Gastrocnemius medialis (tissue), 4 donors: ENCODE data around the gene SGSM2.

Experiments used
- POLR2A ChIP-seq, 2 donors: fragments of 450-650 bp; IDR thresholded peaks; one replicate each; pipeline ENCODE4 v1.6.1; 2017; ENCODE audit warnings: antibody characterized with exemption in 2 of 2, mild to moderate bottlenecking in 2 of 2, moderate library complexity in 2 of 2
- TF ChIP-seq, protein P1 (sequence below), 5 experiments: fragments of 450-650 bp in 3 of 5; fragments of 200-600 bp in 2 of 5; sonication (generic) in 2 of 5; IDR thresholded peaks in 4 of 5; conservative IDR thresholded peaks in 1 of 5; 1 replicate in 4 of 5; 2 replicates in 1 of 5; pipeline ENCODE4 v1.5.1; 2016 to 2019; ENCODE audit warnings: antibody characterized with exemption in 5 of 5, mild to moderate bottlenecking in 3 of 5, moderate library complexity in 3 of 5

DNA sequence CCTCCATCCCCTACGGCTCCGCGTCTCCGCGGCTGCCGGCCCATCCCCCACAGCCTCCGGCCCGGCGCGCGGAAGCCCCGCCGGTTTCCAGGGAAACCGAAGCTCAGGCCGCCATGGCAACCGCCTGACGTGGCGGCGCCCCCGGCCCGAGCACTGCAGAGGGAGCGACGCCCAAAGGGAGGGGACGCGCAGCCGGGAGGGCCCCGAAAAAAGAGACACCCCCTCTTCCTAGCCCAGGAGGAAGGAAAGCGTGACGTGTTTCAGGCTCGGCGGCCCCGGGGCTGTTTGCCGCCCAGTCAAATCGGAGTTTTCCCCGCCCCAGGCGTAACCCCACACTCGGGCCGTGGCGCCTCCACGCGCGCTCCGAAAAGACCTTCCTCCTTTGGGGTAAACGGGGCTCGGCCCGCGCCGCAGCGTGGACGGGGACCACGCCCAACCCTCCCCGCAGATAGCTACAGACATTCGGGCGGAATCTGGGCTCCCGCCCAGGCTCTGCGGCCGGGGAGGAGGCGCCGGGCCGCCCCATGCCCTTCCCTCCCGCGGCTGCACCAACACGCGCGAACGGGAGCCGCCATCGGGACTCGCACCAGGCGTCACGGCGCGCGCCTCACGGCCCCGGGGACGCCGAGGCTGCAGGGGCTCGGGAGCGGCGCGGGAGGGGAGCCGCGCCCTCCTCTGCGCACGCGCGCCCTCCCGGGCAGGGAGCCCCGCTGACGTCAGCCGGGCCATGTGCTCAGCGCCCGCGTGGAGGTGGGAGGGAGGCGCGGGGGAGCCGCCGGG, 56.1 kb downstream of the SGSM2 start:
- TF ChIP-seq, protein P1, sequence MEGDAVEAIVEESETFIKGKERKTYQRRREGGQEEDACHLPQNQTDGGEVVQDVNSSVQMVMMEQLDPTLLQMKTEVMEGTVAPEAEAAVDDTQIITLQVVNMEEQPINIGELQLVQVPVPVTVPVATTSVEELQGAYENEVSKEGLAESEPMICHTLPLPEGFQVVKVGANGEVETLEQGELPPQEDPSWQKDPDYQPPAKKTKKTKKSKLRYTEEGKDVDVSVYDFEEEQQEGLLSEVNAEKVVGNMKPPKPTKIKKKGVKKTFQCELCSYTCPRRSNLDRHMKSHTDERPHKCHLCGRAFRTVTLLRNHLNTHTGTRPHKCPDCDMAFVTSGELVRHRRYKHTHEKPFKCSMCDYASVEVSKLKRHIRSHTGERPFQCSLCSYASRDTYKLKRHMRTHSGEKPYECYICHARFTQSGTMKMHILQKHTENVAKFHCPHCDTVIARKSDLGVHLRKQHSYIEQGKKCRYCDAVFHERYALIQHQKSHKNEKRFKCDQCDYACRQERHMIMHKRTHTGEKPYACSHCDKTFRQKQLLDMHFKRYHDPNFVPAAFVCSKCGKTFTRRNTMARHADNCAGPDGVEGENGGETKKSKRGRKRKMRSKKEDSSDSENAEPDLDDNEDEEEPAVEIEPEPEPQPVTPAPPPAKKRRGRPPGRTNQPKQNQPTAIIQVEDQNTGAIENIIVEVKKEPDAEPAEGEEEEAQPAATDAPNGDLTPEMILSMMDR (IDR thresholded peaks at IDR 0.05 in 4 of 5, conservative IDR thresholded peaks at IDR 0.05 in 1 of 5), result no peak
- peak; percentile 90 to 93 for TF ChIP-seq POLR2A (IDR thresholded peaks at IDR 0.05)
